Measurements from ENCODE around the gene CAMK2G.
"Not testable (repeated sequence)": the region's sequence is repeated elsewhere in the genome, so short reads cannot be mapped to it uniquely, and the experiment has no call there.

CAMK2G gene

DNA sequence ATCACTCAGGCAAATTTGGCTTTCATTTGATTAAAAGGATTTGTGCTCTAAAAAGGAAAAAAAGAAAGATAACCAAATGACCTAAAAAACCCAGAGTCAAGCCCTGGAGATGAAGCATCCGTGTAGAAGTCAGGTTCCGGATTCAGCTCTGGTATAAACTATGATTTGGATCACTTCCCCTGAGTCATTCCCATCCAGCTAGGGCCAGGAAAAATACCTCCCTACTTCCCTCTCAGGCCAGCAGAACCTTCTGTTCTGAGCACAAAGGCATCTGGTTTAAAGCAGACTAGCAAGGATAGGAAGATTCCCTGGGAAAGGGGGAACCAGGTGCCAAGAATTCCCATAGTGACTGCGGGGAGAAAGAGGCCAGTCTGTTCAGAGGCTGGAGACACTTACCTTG lies 37.3 kb downstream of the CAMK2G start:
- H3K36me3 Mint-ChIP-seq (ENCODE audit: insufficient read depth) = peaks cover 17% of the 10 kb centered on the region
- H3K4me1 Mint-ChIP-seq = peaks cover 7% of the 10 kb centered on the region
- no peak overlapping the region for H3K27ac Mint-ChIP-seq (ENCODE audit: low read depth)
- H3K27me3 Mint-ChIP-seq = no peaks in the 10 kb centered on the region
- DNase-seq (ENCODE audit: low spot score in 2 of 2) (no peak), ATAC-seq (replicated peaks; ENCODE audit: extremely low read depth, poor library complexity, severe bottlenecking) (no peak)
- H3K4me3 Mint-ChIP-seq = no peak overlapping the region
- no peaks in the 10 kb centered on the region for H3K9me3 Mint-ChIP-seq

DNA sequence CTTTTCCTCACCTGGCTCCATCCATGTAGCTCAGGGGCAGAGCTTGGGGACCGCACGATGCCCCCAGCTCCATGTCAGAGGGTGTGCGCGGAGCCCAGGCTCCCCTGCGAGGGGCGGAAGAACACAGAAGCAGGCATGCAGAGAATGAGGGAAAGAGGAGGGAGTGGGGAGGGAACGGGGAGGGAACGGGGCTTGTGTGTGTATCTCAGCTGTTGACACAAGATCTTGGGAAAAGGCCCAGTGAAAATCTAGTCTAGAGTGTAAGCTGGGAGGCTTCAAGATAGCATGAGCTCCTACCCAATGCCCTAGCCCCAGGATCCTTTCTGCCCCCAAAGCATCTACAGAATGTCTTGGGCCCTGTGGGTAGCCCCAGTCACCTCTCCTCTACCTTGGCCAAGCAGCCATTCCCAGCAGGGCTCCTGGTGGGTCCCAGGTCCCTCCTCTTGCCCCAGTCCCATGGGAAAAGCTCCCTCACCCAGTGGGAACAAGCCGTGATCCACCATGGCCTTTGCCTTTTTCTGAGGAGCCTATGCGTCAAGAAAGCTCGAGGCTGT lies 37.9 kb downstream of the CAMK2G start:
- no peak overlapping the region for H3K4me3 Mint-ChIP-seq
- H3K9me3 Mint-ChIP-seq = no peaks in the 10 kb centered on the region
- DNase-seq (ENCODE audit: low spot score in 2 of 2) = no peak
- H3K27ac Mint-ChIP-seq (ENCODE audit: low read depth) = no peak overlapping the region
- no peaks in the 10 kb centered on the region for H3K27me3 Mint-ChIP-seq
- no peak for ATAC-seq (replicated peaks; ENCODE audit: extremely low read depth, poor library complexity, severe bottlenecking)
- H3K36me3 Mint-ChIP-seq (ENCODE audit: insufficient read depth) = peaks cover 15% of the 10 kb centered on the region
- H3K4me1 Mint-ChIP-seq = peaks cover 7% of the 10 kb centered on the region

DNA sequence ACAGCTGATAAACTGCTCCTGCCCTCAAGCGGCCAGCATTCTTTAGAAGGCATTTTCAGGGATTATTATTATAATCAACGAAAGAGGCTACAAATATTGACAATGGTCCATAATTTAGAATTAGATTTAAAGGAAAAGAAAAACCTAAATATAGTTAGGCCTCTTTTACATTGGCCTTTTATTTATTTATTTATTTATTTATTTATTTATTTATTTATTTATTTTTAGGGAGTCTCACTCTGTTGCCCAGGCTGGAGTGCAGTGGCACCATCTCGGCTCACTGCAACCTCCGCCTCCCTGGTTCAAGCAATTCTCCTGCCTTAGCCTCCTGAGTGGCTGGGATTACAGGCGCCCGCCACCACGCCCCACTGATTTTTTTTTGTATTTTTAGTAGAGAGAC lies 45.3 kb downstream of the CAMK2G start:
- H3K27me3 Mint-ChIP-seq; H3K4me3 Mint-ChIP-seq; H3K9me3 Mint-ChIP-seq; H3K4me1 Mint-ChIP-seq; DNase-seq (ENCODE audit: low spot score in 2 of 2); H3K27ac Mint-ChIP-seq (ENCODE audit: low read depth); ATAC-seq (replicated peaks; ENCODE audit: extremely low read depth, poor library complexity, severe bottlenecking); H3K36me3 Mint-ChIP-seq (ENCODE audit: insufficient read depth): not testable (repeated sequence)

DNA sequence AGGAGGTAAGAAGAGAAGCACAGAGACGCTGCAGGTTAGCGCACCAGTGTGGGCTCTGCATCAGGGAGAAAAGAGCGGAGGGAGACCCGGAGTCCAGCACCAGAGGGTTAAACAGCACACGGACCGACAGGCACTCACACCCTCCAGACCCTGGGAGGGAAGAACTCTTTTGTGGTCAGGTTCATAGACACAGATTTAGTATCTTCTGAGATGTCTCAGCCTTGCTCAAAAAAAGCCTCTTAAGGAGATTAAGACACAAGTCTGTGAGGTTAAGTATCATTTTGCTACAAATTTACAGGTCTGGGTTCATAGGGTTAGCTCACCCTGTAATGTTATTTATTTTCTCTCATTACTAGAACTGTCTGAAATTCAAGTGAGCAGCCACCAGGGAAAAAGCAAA lies 46.2 kb downstream of the CAMK2G start:
- H3K27me3 Mint-ChIP-seq = no peaks in the 10 kb centered on the region
- H3K36me3 Mint-ChIP-seq (ENCODE audit: insufficient read depth) = peaks cover 9% of the 10 kb centered on the region
- no peak overlapping the region for H3K4me3 Mint-ChIP-seq
- no peaks in the 10 kb centered on the region for H3K9me3 Mint-ChIP-seq
- H3K27ac Mint-ChIP-seq (ENCODE audit: low read depth) = no peak overlapping the region
- no peaks in the 10 kb centered on the region for H3K4me1 Mint-ChIP-seq
- no peak for DNase-seq (ENCODE audit: low spot score in 2 of 2)
- ATAC-seq (replicated peaks; ENCODE audit: extremely low read depth, poor library complexity, severe bottlenecking) = no peak

DNA sequence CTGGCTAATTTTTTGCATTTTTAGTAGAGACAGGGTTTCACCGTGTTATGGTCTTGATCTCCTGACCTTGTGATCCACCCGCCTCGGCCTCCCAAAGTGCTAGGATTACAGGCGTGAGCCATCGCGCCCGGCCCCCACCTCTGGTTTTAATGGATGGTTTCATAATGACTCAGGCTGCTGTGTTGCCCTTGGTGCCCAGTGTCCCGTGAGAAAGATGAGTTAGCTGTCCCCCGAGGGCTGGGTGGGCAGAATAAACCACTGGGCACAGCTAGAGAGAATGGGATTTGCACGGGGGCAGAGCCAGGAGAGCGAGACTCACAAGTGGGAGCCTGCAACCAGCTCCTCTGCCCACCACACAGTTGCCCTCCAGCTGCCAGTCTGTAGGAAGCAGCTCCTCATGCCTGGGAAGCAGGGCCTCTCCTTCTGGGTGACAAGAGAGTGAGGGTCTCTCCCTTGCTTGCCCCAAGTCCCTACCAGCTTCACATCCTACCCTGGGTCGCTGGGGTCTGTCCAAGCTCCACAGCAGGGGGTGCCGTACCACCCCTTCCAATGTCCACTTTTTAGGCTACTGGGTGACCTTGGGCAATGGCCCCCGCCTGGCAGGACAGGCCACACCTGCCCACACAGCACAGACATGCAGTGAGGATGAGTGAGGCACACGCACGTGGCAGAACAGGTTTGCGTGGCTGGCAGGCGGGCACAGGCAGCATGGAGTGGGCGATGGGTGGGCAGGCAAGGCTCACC lies 46.8 kb downstream of the CAMK2G start:
- no peaks in the 10 kb centered on the region for H3K27me3 Mint-ChIP-seq
- DNase-seq (ENCODE audit: low spot score in 2 of 2) (no peak), ATAC-seq (replicated peaks; ENCODE audit: extremely low read depth, poor library complexity, severe bottlenecking) (no peak)
- no peak overlapping the region for H3K27ac Mint-ChIP-seq (ENCODE audit: low read depth)
- H3K36me3 Mint-ChIP-seq (ENCODE audit: insufficient read depth) = peaks cover 14% of the 10 kb centered on the region
- H3K4me3 Mint-ChIP-seq = no peak overlapping the region
- H3K4me1 Mint-ChIP-seq = peaks cover 3% of the 10 kb centered on the region
- no peaks in the 10 kb centered on the region for H3K9me3 Mint-ChIP-seq

DNA sequence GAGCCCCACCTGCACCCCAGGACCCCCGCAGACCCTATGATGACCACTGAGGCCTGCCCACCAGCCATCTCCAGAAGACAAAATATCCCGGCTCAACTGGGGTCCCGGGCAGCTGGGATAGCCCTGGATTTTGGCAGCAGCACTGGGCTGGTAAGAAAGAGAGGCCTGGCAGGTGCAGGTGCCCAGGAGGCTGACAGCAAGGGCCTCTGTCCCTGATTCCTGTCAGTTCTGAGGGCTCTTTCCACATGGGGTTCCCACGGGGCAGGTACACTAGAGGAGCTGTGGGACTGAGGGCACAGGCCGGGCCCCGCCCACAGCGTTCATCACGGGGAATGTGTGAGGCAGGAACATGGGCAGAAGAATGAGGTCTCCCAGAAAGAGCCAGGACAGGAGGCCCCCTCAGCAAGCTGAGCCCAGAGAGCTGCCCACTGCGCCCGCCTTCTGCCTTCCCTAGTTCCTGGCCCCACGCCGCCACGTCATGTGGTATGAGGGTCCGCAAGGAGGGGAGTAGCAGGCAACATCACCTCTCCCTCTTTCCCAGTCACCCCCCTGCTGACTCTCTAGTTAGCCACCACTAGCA lies 50.1 kb downstream of the CAMK2G start:
- Mint-ChIP-seq H3K36me3 (ENCODE audit: insufficient read depth) (peaks cover 20% of the 10 kb centered on the region), H3K4me1 (peaks cover 4% of the 10 kb centered on the region), H3K9me3 (no peaks in the 10 kb centered on the region), H3K27me3 (no peaks in the 10 kb centered on the region), H3K4me3 (no peak overlapping the region), H3K27ac (ENCODE audit: low read depth) (no peak overlapping the region)
- ATAC-seq (replicated peaks; ENCODE audit: extremely low read depth, poor library complexity, severe bottlenecking) (no peak), DNase-seq (ENCODE audit: low spot score in 2 of 2) (no peak)

DNA sequence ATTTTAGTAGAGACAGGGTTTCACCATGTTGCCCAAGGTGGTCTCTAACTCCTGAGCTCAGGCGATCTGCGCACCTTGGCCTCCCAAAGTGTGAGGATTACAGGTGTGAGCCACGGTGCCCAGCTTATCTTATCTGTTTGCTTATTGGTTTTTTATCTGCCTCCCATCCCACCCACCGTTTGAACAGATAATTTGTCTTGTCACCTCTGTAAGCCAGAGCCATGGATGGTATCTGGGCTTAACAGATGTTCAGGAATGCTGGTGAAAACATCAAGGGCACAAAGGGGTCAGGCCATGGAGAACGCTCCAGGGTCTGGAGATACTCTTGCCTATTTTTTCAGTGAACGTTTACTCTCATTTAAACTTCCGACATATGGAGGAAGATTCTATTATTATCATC lies 51.0 kb downstream of the CAMK2G start:
- Mint-ChIP-seq H3K27me3 (no peaks in the 10 kb centered on the region), H3K4me1 (peaks cover 4% of the 10 kb centered on the region), H3K27ac (ENCODE audit: low read depth) (no peak overlapping the region), H3K4me3 (no peak overlapping the region), H3K9me3 (no peaks in the 10 kb centered on the region), H3K36me3 (ENCODE audit: insufficient read depth) (peaks cover 20% of the 10 kb centered on the region)
- no peak for DNase-seq (ENCODE audit: low spot score in 2 of 2)
- no peak for ATAC-seq (replicated peaks; ENCODE audit: extremely low read depth, poor library complexity, severe bottlenecking)

DNA sequence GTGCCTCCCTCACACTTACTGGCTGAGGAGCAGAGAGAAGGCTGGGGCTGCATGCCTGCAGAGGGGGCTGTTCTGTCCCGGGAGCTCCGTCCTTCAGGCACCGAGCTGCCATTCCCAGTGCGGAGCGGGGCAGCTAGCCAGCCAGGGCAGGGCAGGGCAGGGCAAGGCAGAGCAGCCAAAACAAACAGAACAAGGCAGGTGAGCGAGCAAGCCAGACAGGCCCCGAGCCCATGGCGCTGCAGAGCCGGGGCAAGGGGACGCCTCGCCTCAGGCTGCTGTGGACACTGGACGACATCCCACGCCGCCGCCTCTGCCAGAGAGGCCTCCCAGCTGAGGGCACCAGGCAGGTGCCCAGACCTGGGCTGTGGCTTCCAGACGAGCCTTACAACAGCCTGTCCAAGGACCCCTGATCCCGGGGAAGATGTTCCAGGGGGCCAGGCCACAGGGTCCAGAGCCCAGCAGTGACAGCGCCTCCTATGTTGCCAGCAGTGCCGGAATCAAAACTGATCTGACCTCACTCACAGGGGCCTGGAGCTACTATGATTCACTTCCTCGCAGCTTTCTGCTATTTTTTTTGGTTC lies 54.8 kb downstream of the CAMK2G start:
- peaks cover 4% of the 10 kb centered on the region for H3K4me1 Mint-ChIP-seq
- H3K27me3 Mint-ChIP-seq = no peaks in the 10 kb centered on the region
- peaks cover 31% of the 10 kb centered on the region for H3K36me3 Mint-ChIP-seq (ENCODE audit: insufficient read depth)
- DNase-seq (ENCODE audit: low spot score in 2 of 2) (no peak), ATAC-seq (replicated peaks; ENCODE audit: extremely low read depth, poor library complexity, severe bottlenecking) (no peak)
- H3K4me3 Mint-ChIP-seq = no peak overlapping the region
- H3K9me3 Mint-ChIP-seq = no peaks in the 10 kb centered on the region
- no peak overlapping the region for H3K27ac Mint-ChIP-seq (ENCODE audit: low read depth)

DNA sequence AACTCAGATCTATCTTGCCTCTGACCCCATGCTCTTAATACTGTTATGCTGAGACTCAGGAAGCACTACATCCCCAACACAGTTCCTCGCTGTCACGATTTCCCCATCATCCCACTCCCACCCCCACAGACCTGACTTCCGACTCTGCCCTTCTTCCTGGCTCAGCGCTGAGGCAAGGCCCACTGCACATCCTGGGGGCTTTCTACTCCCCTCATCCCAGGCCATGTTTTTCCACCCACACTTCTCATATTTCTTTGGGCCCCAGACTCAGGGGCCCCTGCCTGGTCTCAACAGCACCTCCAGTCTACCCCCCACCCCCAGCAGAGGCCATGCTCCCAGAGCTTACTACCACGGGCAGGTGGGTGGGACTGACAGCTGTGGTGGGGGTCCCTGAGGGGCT lies 55.3 kb downstream of the CAMK2G start:
- Mint-ChIP-seq H3K27ac (ENCODE audit: low read depth) (no peak overlapping the region), H3K27me3 (no peaks in the 10 kb centered on the region), H3K36me3 (ENCODE audit: insufficient read depth) (peaks cover 28% of the 10 kb centered on the region), H3K4me3 (no peak overlapping the region), H3K9me3 (no peaks in the 10 kb centered on the region), H3K4me1 (peaks cover 4% of the 10 kb centered on the region)
- ATAC-seq (replicated peaks; ENCODE audit: extremely low read depth, poor library complexity, severe bottlenecking) (no peak), DNase-seq (ENCODE audit: low spot score in 2 of 2) (no peak)

DNA sequence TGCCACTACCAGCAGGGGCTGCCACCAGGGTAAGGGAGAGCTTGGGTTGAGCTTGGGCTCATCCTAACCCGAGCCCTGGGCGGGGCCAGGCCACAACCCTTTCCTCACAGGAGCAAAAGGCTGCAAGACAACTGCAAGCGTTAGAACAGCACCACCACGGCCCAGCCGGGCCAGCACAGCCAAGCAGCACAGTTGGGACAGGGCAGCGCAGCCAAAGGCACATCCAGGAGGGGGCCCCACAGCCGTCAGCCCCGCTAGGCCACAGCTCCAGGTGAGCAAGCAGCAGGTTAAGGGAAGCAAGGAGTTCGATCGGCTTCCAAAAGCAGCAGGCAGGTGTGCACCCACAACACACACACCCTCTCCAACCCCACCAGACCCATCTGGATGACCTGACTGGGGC lies 56.0 kb downstream of the CAMK2G start:
- H3K4me3 Mint-ChIP-seq = no peak overlapping the region
- ATAC-seq (replicated peaks; ENCODE audit: extremely low read depth, poor library complexity, severe bottlenecking) (no peak), DNase-seq (ENCODE audit: low spot score in 2 of 2) (no peak)
- H3K36me3 Mint-ChIP-seq (ENCODE audit: insufficient read depth) = peaks cover 31% of the 10 kb centered on the region
- peaks cover 4% of the 10 kb centered on the region for H3K4me1 Mint-ChIP-seq
- H3K9me3 Mint-ChIP-seq = no peaks in the 10 kb centered on the region
- H3K27ac Mint-ChIP-seq (ENCODE audit: low read depth) = no peak overlapping the region
- H3K27me3 Mint-ChIP-seq = no peaks in the 10 kb centered on the region

DNA sequence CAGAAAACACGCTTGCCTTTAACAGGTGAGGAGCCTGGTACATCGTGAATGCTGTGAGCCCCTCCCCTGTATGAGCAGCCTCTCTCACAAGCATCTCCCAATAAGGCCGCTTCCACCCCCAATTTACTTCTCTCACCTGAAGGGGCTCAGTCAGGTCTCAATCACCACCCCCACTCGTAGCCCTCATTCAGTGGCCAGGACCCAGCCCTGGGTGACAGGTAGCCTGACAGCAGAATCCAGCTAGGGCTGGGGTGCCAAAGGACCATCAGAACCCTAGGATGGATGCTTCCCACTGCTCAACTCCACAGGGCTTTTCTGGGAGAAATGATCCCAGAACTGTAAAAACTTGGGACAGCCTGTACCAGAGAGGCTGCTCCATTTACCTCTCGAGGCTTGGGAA lies 56.5 kb downstream of the CAMK2G start:
- Mint-ChIP-seq H3K36me3 (ENCODE audit: insufficient read depth) (peaks cover 26% of the 10 kb centered on the region), H3K27ac (ENCODE audit: low read depth) (no peak overlapping the region), H3K4me3 (no peak overlapping the region)

DNA sequence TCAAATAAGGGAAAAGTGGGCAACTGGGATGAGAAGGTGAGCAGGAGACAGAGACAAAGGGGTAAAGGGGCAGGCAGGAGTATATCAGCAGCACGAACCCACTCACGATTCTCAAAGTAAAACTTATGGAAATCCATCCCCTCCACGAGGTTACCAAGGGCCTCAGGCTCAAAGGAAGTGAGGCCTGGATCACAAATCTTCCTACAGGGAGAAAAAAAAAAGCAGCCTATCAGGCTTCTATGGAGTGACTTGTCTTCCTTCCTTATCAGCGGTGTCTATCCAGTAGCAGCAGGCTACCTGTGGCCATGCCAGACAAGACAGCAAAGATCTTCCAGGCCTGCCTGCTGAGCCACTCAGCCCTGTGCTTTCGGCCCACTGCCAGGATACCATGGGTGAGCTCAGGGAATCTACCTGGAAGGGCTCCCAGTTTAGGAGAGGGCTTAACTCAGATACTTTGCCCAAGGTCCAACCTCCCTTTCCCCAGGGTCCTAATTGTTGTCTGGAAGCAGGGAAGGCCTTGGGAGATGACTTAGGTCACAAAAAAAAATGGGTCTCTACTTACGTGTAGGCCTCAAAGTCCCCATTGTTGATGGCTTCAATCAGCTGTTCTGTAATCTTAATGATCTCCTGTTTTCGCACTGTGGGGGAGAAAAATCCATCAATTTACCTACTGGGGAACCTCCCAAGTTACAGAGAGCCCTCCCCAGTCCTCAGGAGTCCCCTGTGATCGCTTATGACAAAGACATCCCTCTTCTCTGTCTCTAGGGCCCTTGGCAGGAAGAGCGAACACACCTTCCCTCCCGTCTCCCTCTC lies 57.2 kb downstream of the CAMK2G start:
- Mint-ChIP-seq H3K27ac (ENCODE audit: low read depth) (peak overlapping the region; percentile 39), H3K36me3 (ENCODE audit: insufficient read depth) (peaks cover 30% of the 10 kb centered on the region), H3K4me1 (no peaks in the 10 kb centered on the region), H3K4me3 (no peak overlapping the region), H3K9me3 (no peaks in the 10 kb centered on the region), H3K27me3 (no peaks in the 10 kb centered on the region)
- ATAC-seq (replicated peaks; ENCODE audit: extremely low read depth, poor library complexity, severe bottlenecking) (no peak), DNase-seq (ENCODE audit: low spot score in 2 of 2) (no peak)

More for the DNA sequence above, 56.5 kb downstream of the CAMK2G start:
- Mint-ChIP-seq H3K4me1 (peaks cover 4% of the 10 kb centered on the region), H3K9me3 (no peaks in the 10 kb centered on the region), H3K27me3 (no peaks in the 10 kb centered on the region)
- DNase-seq (ENCODE audit: low spot score in 2 of 2) = no peak
- ATAC-seq (replicated peaks; ENCODE audit: extremely low read depth, poor library complexity, severe bottlenecking) = no peak

Data from central memory CD8-positive, alpha-beta T cell (primary cell).